T-helper 2 cell treated with Interferon-gamma antibody and Interleukin-4, amounts not matched to agents 100 ng/mL and 5 ng/mL, for 36 hours (primary cell): ENCODE measurements around the gene ZNF532. TPM values are rescaled to one million over a fixed set of nuclear protein-coding genes. Genes with fewer than 3 reads are reported as not detected.

Source experiments
- intact Hi-C: fragments of 100-400 bp; cut with micrococcal nuclease; formaldehyde crosslinking; loops from one replicate; pipeline ENCODE4 v1.15.1; 2023
- total RNA-seq: library from RNA; stranded (reverse); gene quantifications from 2 replicates; pipeline ENCODE4 v1.2.3, GENCODE V29; 2022

Gene ZNF532
- total RNA-seq, 1 donor from 2014 or later: 2.4 TPM

DNA sequence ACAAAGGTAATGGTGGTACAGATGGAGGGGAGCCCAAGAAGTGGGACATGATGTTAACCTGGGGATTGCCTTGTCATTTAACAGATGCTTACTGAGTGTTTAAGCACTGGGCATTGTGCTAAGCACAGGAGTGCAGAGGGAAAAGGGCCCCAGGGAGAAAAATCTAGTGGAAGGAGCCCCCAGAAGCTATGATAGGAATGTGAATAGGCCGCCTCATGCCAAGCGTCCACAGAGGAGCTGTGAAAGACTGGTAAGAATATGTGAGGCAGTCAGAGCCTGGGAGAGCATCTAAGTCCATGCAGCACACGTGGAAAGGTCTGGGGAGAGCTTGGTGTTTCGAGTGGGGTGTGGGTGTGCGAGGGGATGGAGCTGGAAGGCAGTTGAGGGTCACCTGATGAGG, 5.5 kb downstream of the ZNF532 start:
- intact Hi-C loops: no loop called here

DNA sequence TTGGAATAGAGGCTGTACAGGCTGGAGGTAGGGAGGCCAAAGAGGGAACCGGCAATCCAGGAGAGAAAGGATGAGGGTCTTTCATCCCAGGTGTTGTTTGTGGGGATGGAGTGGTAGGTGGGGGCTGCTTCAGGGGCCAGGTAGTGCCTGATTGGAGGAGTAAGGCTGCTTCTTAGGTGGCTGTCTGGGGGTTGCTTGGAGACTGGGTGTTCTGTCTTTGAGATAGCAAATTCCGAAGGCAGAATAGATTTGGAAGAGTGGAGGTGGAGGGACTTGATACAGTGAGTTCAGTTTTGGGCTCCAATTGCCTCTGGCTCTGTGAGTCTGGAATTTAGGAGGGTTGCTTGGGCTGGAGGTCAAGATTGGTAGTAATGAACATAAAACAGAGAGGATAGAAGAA, 5.9 kb downstream of the ZNF532 start:
- intact Hi-C loops: no loop called here

DNA sequence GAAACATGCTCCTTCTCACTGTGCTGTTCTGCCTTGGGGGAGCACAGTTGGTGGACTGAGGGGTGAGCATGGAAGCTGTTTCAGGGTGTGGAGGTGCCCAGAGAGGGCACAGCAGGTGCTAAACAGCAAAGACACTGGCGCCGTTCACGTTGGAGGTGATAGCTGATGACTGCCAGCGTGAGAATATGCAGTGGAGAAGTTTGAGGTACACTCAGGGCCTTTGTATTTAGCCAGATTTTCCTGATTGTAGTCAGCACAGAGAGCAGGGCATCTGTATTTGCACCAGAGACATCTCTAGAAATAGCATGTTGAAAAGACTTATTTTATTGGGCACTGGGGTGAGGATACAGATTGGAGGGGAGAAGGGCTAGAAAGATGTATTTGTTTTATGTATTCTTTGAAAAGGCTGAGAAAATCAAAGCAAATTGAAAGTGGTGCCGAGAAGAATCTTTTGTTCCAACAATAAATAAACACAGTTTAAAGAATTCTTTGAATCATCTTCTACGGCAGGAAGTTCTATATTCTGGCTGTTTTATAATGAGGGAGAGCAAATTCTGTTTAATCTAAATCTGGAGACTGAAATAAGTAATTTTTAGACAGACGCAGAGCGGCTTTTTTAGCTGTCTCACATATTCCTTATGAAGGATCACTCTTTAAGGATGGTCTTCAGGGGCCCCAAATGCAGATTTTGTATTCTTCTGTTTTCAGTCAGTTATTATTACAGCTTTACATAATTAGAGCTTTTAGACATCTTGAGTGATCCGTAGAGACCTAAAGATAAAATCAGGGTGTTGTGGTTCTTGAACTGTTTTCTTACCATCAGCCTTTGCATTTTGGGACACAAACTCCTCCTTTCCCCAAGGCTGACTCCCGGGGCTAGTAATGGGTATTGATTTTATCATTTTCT, 7.1 kb downstream of the ZNF532 start:
- intact Hi-C loops: no loop called here

DNA sequence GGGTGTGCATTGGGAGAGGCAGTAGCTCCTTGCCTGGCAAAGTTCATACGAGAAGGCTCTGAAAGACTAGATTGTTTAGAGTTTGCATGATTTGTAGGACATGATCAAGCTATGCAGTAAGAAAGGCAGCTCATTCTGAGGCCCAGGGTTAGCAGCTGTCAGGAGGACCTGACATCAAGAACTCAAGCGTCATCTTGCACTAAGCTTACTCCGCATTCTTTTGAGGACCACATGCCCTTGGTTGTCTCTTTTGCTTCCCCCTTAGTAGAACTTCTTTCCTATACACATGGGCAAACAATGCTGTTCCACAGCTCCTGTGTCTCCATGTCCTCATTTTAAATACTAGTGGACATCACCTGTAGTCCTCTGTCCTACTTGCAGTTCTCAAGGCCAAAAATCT, 14.0 kb downstream of the ZNF532 start:
- intact Hi-C loops: no loop called here

GRCh38 chr18:58881477-58881876, 16.8 kb downstream of the ZNF532 start:
- intact Hi-C loops: no loop called here

DNA sequence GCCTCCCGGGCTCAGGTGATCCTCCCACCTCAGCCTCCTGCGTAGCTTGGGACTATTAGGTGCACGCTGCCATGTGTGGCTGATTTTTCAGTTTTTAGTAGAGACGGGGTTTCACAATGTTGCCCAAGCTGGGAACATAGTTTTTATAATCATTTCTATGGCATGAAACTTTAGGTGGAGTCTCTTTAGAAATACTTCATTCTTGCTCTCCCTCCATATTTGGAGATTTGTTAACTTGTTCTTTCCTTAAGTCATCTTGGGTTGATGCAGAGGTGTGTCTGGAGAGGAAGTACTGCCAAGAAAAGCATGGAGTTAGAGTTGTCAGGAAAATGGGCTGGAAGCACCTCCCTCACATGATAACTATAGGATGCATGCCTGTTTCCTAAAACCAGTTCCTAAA, 17.4 kb downstream of the ZNF532 start:
- intact Hi-C loops: no loop called here

GRCh38 chr18:58882686-58883085, 18.0 kb downstream of the ZNF532 start:
- intact Hi-C loops: no loop called here

- intact Hi-C loops: no loop called here
These were observed 20.0 kb downstream of the ZNF532 start for GRCh38 chr18:58884680-58885079.

DNA sequence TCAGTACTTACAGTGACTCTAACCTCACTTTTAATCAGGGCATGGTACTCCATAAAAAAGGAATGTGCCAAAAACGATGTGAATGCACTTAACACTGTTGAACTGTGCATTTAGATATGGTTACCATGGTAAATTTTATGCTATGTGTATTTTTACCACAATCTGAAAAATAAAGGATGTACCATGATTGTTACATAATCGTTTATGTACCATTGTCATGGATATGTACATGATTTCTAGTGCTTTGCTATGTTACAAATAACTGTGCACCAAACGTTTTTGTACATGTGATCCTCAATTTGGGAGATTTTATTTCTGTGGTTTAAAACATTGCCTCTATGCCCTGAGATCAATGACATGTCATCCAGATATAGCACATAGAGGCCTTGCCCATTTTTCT, 21.8 kb downstream of the ZNF532 start:
- intact Hi-C loops: no loop called here

GRCh38 chr18:58886864-58887612, 22.4 kb downstream of the ZNF532 start:
- intact Hi-C loops: no loop called here

DNA sequence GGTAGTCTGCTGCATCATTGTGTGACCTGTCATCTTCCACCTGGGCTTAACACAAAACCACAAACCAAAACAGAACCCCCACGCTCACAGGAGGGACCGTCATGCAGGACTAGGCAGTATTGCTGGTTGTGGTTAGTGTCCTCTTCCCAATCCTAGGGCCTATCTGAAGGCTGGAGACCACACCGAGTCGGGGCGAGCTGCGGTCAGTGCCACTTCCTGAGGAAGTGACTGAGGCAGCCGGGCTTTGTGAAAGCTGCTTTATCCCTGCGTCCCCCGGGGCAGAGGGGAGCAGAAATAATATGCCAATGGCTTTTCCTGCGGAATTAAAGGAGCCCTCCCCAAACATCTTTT, 22.9 kb downstream of the ZNF532 start:
- intact Hi-C loops: no loop called here

- intact Hi-C loops: loop anchor here (10.0 kb wide), 1 partner anchor 107 kb away; no protein-coding TSS in a partner anchor
These were observed 27.1 kb downstream of the ZNF532 start for GRCh38 chr18:58891776-58892175.

DNA sequence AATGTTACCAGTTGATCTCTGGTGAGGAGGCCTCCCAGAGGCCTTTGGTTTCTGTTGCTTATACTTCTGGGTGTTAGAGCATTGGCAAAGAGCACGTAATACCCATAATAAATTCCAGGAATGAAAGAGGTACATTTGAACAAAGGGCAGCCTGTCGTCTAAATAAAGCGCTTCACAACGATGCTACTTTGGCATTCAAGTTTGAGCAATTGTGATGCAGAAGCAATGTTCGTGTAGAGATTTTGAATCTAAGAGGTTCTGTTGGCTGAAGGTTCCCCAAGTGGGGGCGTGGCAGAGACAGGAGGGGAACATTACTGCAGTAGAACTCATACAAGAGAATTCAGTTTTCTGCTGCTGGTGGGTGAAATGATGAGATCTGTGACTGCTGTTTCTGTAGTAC, 27.8 kb downstream of the ZNF532 start:
- intact Hi-C loops: loop anchor here (10.0 kb wide), 1 partner anchor 108 kb away; no protein-coding TSS in a partner anchor

DNA sequence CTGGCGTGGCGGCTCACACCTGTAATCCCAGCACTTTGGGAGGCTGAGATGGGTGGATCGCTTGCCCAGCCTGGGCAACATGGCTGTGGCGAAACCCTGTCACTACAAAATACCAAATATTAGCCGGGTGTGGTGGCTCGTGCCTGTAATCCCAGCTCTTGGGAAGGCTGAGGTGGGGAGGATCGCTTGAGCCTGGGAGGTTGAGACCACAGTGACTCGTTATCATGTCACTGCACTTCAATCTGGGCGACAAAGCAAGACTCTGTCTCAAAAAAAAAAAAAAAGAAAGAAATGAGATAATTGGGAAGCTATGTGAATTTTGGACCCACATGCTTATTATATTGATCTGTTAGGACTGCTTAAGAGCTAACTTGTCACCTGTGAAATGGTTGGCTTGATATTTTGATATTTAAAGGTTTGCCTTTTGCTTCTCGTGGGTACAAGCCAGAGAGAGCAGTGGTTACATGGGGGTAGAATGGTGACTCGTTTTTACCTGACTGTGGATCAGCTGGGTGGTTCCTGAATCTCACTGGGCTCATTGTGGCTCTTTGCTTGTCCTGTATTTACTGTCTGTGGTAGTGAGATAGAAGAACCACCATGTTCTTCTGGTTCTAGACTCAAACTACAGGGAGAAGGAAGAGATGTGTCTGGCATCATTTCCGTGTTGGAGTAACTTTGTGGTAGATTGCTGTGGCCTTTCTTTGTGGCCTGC, 28.9 kb downstream of the ZNF532 start:
- intact Hi-C loops: loop anchor here (10.0 kb wide), 1 partner anchor 109 kb away; no protein-coding TSS in a partner anchor

- intact Hi-C loops: loop anchor here (10.0 kb wide), 1 partner anchor 110 kb away; no protein-coding TSS in a partner anchor
These were observed 30.3 kb downstream of the ZNF532 start for GRCh38 chr18:58894930-58895329.

- intact Hi-C loops: loop anchor here (10.0 kb wide), 1 partner anchor 111 kb away; no protein-coding TSS in a partner anchor
These were observed 30.7 kb downstream of the ZNF532 start for GRCh38 chr18:58895385-58895784.

DNA sequence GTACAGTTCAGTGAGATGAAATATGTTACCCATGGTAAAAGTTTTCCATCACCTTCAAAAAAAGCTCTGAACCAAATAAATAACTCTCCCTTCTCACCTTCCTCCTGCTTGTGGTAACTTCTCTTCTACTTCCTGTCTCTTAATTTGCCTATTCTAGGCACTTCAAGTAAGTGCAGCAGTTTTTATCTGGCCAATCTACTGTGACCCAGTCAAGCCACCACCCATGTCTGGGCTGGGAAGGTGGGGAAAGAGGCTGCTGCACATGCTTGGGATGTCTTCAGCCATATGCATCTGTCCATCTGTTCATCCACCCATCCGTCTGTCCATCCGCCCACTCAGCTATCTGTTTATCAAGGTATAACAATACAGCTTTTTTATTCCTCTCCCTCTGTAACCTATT, 31.6 kb downstream of the ZNF532 start:
- intact Hi-C loops: loop anchor here (10.0 kb wide), 1 partner anchor 111 kb away; no protein-coding TSS in a partner anchor

- intact Hi-C loops: loop anchor here (10.0 kb wide), 1 partner anchor 112 kb away; no protein-coding TSS in a partner anchor
These were observed 32.2 kb downstream of the ZNF532 start for GRCh38 chr18:58896734-58897508.

DNA sequence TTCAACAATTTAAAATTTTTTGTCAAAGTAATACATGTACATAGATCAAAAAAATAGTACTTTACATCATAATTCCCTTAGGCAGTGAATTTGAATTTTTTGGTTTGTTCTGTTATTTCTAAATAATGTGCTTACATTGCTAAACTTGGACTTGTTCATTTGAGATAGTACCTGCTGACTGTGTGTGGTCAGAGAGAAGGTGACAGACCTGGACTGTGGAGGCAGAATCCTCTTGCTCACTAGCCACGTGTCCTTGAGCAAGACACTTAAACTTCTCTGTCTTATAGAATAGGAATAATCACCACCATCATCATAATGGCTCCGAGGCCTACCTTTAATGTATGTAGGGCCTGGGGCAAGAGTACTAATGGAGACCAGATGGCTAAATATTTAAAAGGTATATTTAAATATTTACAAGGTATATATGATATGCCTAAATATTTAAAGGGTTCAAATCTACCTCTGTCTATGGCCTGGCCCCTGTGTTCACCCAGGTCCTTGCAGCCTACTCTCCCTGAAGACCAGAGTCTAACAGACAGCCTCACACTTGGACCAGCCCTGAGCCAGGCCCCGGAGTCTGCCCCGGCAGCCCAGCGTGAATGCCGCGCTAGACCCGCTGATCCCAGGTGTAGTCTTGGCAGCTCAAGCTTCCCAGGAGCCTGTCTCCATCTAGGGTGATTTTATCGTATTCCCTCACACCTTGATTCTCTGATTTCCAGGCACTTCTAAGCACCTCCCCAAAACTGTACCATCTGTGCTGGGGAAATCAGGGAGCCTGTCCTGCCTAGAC, 33.5 kb downstream of the ZNF532 start:
- intact Hi-C loops: loop anchor here (10.0 kb wide), 1 partner anchor 113 kb away; no protein-coding TSS in a partner anchor
